Adipose tissue (tissue), 3 donors: ENCODE measurements around the gene PLEKHO1. TPM values are rescaled to one million over a fixed set of nuclear protein-coding genes. Genes with fewer than 3 reads are reported as not detected.
"Not testable (repeated sequence)": the region's sequence is repeated elsewhere in the genome, so short reads cannot be mapped to it uniquely, and the experiment has no call there.

Source experiments
- H3K27ac ChIP-seq: one replicate; pipeline ENCODE4 v1.5.1; 2013; ENCODE audit warnings: low read depth, low read length
- WGBS, 3 donors: extraction: QIAGEN DNeasy Blood & Tissue Kit; methylation state at CpG; one replicate each; pipeline ENCODE4 v1.1.7; 2013; 5-methylcytosine and 5-hydroxymethylcytosine counted together
- polyA plus RNA-seq, 3 donors: library from polyadenylated mRNA; stranded (reverse); fragments of 200-250 nt; gene quantifications; one replicate each; pipeline ENCODE4 v1.2.3, GENCODE V29; 2013
- donor health status: healthy with polysubstance abuse.
- donor health status: Bipolar disorder and iron deficiency.
- donor health status: healthy.

The PLEKHO1 gene
- 10 to 100 TPM in 2 of 3 donors, 1 to 10 TPM in 1; 4.1 to 39.6 (median 29.4) TPM for polyA plus RNA-seq

- WGBS, 3 donors, result 1 to 2% (median 1%) methylated on average over 56 to 89 of the region's 89 CpGs
- peak within 1 kb of the TSS; percentile 13 for H3K27ac ChIP-seq
Observed at GRCh38 chr1:150149271-150150132, at the start of gene PLEKHO1. Gene PLEKHO1 (plus strand): TSS chr1:150149916. CDS start chr1:150150258, 342 bp downstream.

- H3K27ac ChIP-seq, result no peak overlapping the region
- WGBS, 3 donors, result 59 to 79% (median 68%) methylated on average over 1 of the region's 1 CpG
Observed at GRCh38 chr1:150102986-150103385, 46.7 kb upstream of the PLEKHO1 start.

GRCh38 chr1:150106341-150106740, 43.4 kb upstream of the PLEKHO1 start:
- WGBS, 3 donors, result 82 to 90% (median 88%) methylated on average over 7 of the region's 7 CpGs
- no peak overlapping the region for H3K27ac ChIP-seq

- WGBS, 3 donors, result 55 to 81% (median 60%) methylated on average over 3 of the region's 3 CpGs
- no peak overlapping the region for H3K27ac ChIP-seq
Observed at GRCh38 chr1:150109586-150109985, 40.1 kb upstream of the PLEKHO1 start.

- WGBS, 3 donors, result 41 to 78% (median 49%) methylated on average over 2 of the region's 2 CpGs
- no peak overlapping the region for H3K27ac ChIP-seq
Observed at GRCh38 chr1:150110116-150110515, 39.6 kb upstream of the PLEKHO1 start.

- WGBS, 3 donors, result 63 to 82% (median 81%) methylated on average over 5 of the region's 5 CpGs
- no peak overlapping the region for H3K27ac ChIP-seq
Observed at GRCh38 chr1:150111670-150112069, 38.0 kb upstream of the PLEKHO1 start.

GRCh38 chr1:150115121-150115520, 34.6 kb upstream of the PLEKHO1 start:
- 96 to 97% (median 97%) methylated on average over 1 of the region's 1 CpG for WGBS, 3 donors

GRCh38 chr1:150118716-150119115, 31.0 kb upstream of the PLEKHO1 start:
- 56 to 80% (median 73%) methylated on average over 2 of the region's 2 CpGs for WGBS, 3 donors

More at GRCh38 chr1:150115121-150115520, 34.6 kb upstream of the PLEKHO1 start:
- H3K27ac ChIP-seq, result no peak overlapping the region

GRCh38 chr1:150121236-150121862, 28.4 kb upstream of the PLEKHO1 start:
- no peak overlapping the region for H3K27ac ChIP-seq
- WGBS, 3 donors, result 73 to 82% (median 76%) methylated on average over 1 of the region's 1 CpG

More at GRCh38 chr1:150118716-150119115, 31.0 kb upstream of the PLEKHO1 start:
- H3K27ac ChIP-seq, result no peak overlapping the region

- no peak overlapping the region for H3K27ac ChIP-seq
- 91 to 92% (median 92%) methylated on average over 2 of the region's 2 CpGs for WGBS, 3 donors
Observed at GRCh38 chr1:150126811-150127210, 22.9 kb upstream of the PLEKHO1 start.

- H3K27ac ChIP-seq, result no peak overlapping the region
Observed at GRCh38 chr1:150127464-150127863, 22.3 kb upstream of the PLEKHO1 start.

GRCh38 chr1:150127868-150128267, 21.8 kb upstream of the PLEKHO1 start:
- no peak overlapping the region for H3K27ac ChIP-seq
- 97 to 99% (median 98%) methylated on average over 7 of the region's 7 CpGs for WGBS, 3 donors

GRCh38 chr1:150132372-150132771, 17.3 kb upstream of the PLEKHO1 start:
- no peak overlapping the region for H3K27ac ChIP-seq
- 91 to 96% (median 95%) methylated on average over 1 of the region's 1 CpG for WGBS, 3 donors

- H3K27ac ChIP-seq, result no peak overlapping the region
- WGBS, 3 donors, result 89 to 98% (median 95%) methylated on average over 1 of the region's 1 CpG
Observed at GRCh38 chr1:150134537-150134936, 15.2 kb upstream of the PLEKHO1 start.

GRCh38 chr1:150135400-150135799, 14.3 kb upstream of the PLEKHO1 start:
- WGBS, 3 donors, result 90 to 97% (median 92%) methylated on average over 6 of the region's 6 CpGs
- not testable (repeated sequence) for H3K27ac ChIP-seq

- no peak overlapping the region for H3K27ac ChIP-seq
- 79 to 94% (median 82%) methylated on average over 5 of the region's 5 CpGs for WGBS, 3 donors
Observed at GRCh38 chr1:150138044-150138443, 11.7 kb upstream of the PLEKHO1 start.

GRCh38 chr1:150141452-150141851, 8.3 kb upstream of the PLEKHO1 start:
- no peak overlapping the region for H3K27ac ChIP-seq

GRCh38 chr1:150142083-150142482, 7.6 kb upstream of the PLEKHO1 start:
- no peak overlapping the region for H3K27ac ChIP-seq

GRCh38 chr1:150144606-150145005, 5.1 kb upstream of the PLEKHO1 start:
- no peak overlapping the region for H3K27ac ChIP-seq
- WGBS, 3 donors, result 39 to 66% (median 51%) methylated on average over 5 of the region's 5 CpGs

GRCh38 chr1:150146016-150146415, 3.7 kb upstream of the PLEKHO1 start:
- not testable (repeated sequence) for H3K27ac ChIP-seq
- WGBS, 3 donors, result 82 to 95% (median 93%) methylated on average over 5 of the region's 5 CpGs
